ENCODE data around the gene PYDC1. TPM values are rescaled to one million over a fixed set of nuclear protein-coding genes. Genes with fewer than 3 reads are reported as not detected.

The PYDC1 gene
- total RNA-seq, 1 experiment from 2014 or later = 1.9 TPM

DNA sequence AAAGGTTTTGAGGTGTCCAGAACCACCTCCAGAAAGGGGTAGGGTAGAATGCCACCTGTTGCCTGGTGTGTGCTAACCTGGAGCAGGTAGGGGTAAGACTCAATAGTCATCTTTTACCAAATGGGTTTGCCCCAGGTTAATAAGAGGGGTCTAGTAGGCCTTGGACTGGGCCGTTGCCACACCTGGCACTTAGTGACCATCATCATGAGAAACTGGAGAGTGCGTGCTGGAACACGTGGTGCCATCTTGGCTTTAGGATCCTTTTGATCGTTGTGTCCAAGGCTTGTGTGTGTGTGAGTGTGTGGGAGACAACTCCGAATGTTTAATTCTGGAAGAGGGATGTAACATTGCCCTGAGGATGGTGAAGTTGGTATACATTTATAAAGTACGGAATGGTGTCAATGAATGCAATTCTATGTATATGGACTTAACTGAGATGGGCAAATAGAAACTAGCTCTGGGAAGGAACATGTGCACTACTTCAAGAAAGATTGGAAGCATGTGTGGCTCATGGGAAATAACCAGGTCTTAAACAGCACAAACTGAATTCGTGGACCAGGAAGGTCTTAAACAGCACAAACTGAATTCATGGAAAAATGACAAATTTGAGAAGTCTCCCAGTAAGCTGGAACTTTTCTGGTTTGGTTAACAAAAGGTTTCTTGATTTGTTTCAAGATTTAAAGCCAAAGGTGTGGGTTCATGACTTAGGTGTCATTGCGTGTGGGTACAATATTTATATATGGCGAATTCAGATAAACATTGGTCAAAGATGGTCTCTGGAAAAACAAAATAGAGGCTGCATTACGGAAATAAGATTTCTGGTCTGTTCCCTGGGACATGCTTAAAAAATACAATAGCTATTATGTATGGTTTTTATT lies 29.8 kb downstream of the PYDC1 start:
- Mint-ChIP-seq H3K9me3 (no peaks in the 10 kb centered on the region), H3K27me3 (ENCODE audit: low read depth) (no peaks in the 10 kb centered on the region), H3K4me1 (peaks cover 32% of the 10 kb centered on the region), H3K36me3 (peaks cover 99% of the 10 kb centered on the region), H3K27ac (peak overlapping the region; percentile 26), H3K4me3 (no peak overlapping the region)
- ChIA-PET POLR2A (interaction anchor here (0.6 to 1.7 kb wide), 2 partner anchors 15 to 42 kb away, joined by 6 to 7 read pairs; partner anchors contain the start of gene PYCARD), CTCF (no interaction called here)
- TF ChIP-seq JUN (CRISPR knock-in tag; IDR thresholded peaks at IDR 0.05) (no peak), NFATC4 (CRISPR knock-in tag; IDR thresholded peaks at IDR 0.05) (peak; percentile 32; the same call in 1 of the 2 replicates), NR2C2 (CRISPR knock-in tag; IDR thresholded peaks at IDR 0.05) (no peak), GRHL2 (CRISPR knock-in tag; IDR thresholded peaks at IDR 0.05; ENCODE audit: insufficient replicate concordance, severe bottlenecking) (no peak), EMX1 (CRISPR knock-in tag; IDR thresholded peaks at IDR 0.05) (0 out of 2 replicates have a peak, but pooled peaks have one; percentile 51), ZNF396 (CRISPR knock-in tag; IDR thresholded peaks at IDR 0.05; ENCODE audit: borderline replicate concordance) (no peak), RELA (CRISPR knock-in tag; IDR thresholded peaks at IDR 0.05; ENCODE audit: borderline replicate concordance) (no peak), GTF2I (CRISPR knock-in tag; conservative IDR thresholded peaks at IDR 0.05) (no peak)
- TF ChIP-seq, protein P1, sequence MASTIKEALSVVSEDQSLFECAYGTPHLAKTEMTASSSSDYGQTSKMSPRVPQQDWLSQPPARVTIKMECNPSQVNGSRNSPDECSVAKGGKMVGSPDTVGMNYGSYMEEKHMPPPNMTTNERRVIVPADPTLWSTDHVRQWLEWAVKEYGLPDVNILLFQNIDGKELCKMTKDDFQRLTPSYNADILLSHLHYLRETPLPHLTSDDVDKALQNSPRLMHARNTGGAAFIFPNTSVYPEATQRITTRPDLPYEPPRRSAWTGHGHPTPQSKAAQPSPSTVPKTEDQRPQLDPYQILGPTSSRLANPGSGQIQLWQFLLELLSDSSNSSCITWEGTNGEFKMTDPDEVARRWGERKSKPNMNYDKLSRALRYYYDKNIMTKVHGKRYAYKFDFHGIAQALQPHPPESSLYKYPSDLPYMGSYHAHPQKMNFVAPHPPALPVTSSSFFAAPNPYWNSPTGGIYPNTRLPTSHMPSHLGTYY (CRISPR knock-in tag; IDR thresholded peaks at IDR 0.05) = no peak
- TF ChIP-seq, protein P2, sequence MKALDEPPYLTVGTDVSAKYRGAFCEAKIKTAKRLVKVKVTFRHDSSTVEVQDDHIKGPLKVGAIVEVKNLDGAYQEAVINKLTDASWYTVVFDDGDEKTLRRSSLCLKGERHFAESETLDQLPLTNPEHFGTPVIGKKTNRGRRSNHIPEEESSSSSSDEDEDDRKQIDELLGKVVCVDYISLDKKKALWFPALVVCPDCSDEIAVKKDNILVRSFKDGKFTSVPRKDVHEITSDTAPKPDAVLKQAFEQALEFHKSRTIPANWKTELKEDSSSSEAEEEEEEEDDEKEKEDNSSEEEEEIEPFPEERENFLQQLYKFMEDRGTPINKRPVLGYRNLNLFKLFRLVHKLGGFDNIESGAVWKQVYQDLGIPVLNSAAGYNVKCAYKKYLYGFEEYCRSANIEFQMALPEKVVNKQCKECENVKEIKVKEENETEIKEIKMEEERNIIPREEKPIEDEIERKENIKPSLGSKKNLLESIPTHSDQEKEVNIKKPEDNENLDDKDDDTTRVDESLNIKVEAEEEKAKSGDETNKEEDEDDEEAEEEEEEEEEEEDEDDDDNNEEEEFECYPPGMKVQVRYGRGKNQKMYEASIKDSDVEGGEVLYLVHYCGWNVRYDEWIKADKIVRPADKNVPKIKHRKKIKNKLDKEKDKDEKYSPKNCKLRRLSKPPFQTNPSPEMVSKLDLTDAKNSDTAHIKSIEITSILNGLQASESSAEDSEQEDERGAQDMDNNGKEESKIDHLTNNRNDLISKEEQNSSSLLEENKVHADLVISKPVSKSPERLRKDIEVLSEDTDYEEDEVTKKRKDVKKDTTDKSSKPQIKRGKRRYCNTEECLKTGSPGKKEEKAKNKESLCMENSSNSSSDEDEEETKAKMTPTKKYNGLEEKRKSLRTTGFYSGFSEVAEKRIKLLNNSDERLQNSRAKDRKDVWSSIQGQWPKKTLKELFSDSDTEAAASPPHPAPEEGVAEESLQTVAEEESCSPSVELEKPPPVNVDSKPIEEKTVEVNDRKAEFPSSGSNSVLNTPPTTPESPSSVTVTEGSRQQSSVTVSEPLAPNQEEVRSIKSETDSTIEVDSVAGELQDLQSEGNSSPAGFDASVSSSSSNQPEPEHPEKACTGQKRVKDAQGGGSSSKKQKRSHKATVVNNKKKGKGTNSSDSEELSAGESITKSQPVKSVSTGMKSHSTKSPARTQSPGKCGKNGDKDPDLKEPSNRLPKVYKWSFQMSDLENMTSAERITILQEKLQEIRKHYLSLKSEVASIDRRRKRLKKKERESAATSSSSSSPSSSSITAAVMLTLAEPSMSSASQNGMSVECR (CRISPR knock-in tag; IDR thresholded peaks at IDR 0.05; ENCODE audit: borderline replicate concordance) = no peak
- TF ChIP-seq, protein P3, sequence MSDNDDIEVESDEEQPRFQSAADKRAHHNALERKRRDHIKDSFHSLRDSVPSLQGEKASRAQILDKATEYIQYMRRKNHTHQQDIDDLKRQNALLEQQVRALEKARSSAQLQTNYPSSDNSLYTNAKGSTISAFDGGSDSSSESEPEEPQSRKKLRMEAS (CRISPR knock-in tag; IDR thresholded peaks at IDR 0.05) = no peak
- ATAC-seq = no peak
- DNase-seq (ENCODE audit: low spot score) = no peak

DNA sequence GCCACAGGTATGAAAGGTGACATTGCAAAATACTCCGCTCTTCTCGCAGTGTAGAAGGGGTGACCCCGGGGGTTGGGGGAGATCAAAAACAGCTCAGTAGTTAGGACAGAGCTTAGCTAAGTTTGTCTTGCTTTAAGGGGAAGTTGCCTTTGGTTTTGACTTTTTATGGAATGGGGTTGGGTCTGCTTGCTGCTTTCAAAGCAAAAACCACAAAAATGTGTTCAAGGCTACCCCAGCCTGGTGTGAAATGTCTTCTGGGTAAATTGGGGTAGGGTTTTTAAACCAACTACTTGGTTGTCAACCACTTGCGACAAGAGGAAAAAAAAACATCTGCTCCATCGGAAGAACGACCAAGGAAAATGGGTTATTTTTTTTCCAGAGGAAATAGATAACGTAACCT lies 30.8 kb downstream of the PYDC1 start:
- DNase-seq (ENCODE audit: low spot score) (no peak), ATAC-seq (no peak)
- POLR2A ChIA-PET = no interaction called here
- peaks cover 39% of the 10 kb centered on the region for H3K4me1 Mint-ChIP-seq
- no peak overlapping the region for H3K4me3 Mint-ChIP-seq
- TF ChIP-seq, protein P3 (CRISPR knock-in tag; IDR thresholded peaks at IDR 0.05) = no peak
- no peak for TF ChIP-seq CREB1 (CRISPR knock-in tag; IDR thresholded peaks at IDR 0.05)
- TF ChIP-seq, protein P4, sequence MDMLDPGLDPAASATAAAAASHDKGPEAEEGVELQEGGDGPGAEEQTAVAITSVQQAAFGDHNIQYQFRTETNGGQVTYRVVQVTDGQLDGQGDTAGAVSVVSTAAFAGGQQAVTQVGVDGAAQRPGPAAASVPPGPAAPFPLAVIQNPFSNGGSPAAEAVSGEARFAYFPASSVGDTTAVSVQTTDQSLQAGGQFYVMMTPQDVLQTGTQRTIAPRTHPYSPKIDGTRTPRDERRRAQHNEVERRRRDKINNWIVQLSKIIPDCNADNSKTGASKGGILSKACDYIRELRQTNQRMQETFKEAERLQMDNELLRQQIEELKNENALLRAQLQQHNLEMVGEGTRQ (CRISPR knock-in tag; IDR thresholded peaks at IDR 0.05) = no peak
- peak overlapping the region; percentile 86; the same call in 1 of the 2 replicates for H3K27ac Mint-ChIP-seq
- H3K27me3 Mint-ChIP-seq (ENCODE audit: low read depth) = no peaks in the 10 kb centered on the region
- peaks cover 99% of the 10 kb centered on the region for H3K36me3 Mint-ChIP-seq
- no peaks in the 10 kb centered on the region for H3K9me3 Mint-ChIP-seq
- CTCF ChIA-PET = no interaction called here

DNA sequence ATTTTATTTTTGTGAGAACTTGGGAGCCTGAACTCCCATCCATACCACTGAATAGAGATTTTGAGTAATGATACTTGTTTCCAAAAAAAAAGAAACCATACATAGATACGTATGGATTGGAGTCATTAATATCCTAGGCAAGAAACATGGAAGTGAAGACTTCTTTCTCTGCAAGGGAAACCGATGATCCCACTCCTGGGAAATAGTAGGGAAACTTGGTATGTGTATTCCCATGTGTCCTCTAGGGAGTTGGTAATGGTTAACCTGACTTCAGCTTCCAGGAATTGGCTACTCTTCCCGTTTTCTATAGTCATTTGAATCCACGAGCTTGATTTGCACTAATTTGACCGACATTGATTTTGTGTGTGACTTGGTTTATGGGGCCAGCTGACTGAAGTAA lies 31.6 kb downstream of the PYDC1 start:
- Mint-ChIP-seq H3K27ac (peak overlapping the region; percentile 45; the same call in 1 of the 2 replicates), H3K27me3 (ENCODE audit: low read depth) (no peaks in the 10 kb centered on the region), H3K4me3 (no peak overlapping the region), H3K36me3 (peaks cover 94% of the 10 kb centered on the region), H3K9me3 (no peaks in the 10 kb centered on the region), H3K4me1 (peaks cover 39% of the 10 kb centered on the region)
- ChIA-PET POLR2A (no interaction called here), CTCF (no interaction called here)
- DNase-seq (ENCODE audit: low spot score) (no peak), ATAC-seq (no peak)
- TF ChIP-seq ZNF671 (CRISPR knock-in tag; IDR thresholded peaks at IDR 0.05) = no peak
- TF ChIP-seq MXD4 (CRISPR knock-in tag; IDR thresholded peaks at IDR 0.05; ENCODE audit: borderline replicate concordance) = no peak
- TF ChIP-seq, protein P5, sequence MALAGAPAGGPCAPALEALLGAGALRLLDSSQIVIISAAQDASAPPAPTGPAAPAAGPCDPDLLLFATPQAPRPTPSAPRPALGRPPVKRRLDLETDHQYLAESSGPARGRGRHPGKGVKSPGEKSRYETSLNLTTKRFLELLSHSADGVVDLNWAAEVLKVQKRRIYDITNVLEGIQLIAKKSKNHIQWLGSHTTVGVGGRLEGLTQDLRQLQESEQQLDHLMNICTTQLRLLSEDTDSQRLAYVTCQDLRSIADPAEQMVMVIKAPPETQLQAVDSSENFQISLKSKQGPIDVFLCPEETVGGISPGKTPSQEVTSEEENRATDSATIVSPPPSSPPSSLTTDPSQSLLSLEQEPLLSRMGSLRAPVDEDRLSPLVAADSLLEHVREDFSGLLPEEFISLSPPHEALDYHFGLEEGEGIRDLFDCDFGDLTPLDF (CRISPR knock-in tag; IDR thresholded peaks at IDR 0.05) = no peak
- TF ChIP-seq, protein P6, sequence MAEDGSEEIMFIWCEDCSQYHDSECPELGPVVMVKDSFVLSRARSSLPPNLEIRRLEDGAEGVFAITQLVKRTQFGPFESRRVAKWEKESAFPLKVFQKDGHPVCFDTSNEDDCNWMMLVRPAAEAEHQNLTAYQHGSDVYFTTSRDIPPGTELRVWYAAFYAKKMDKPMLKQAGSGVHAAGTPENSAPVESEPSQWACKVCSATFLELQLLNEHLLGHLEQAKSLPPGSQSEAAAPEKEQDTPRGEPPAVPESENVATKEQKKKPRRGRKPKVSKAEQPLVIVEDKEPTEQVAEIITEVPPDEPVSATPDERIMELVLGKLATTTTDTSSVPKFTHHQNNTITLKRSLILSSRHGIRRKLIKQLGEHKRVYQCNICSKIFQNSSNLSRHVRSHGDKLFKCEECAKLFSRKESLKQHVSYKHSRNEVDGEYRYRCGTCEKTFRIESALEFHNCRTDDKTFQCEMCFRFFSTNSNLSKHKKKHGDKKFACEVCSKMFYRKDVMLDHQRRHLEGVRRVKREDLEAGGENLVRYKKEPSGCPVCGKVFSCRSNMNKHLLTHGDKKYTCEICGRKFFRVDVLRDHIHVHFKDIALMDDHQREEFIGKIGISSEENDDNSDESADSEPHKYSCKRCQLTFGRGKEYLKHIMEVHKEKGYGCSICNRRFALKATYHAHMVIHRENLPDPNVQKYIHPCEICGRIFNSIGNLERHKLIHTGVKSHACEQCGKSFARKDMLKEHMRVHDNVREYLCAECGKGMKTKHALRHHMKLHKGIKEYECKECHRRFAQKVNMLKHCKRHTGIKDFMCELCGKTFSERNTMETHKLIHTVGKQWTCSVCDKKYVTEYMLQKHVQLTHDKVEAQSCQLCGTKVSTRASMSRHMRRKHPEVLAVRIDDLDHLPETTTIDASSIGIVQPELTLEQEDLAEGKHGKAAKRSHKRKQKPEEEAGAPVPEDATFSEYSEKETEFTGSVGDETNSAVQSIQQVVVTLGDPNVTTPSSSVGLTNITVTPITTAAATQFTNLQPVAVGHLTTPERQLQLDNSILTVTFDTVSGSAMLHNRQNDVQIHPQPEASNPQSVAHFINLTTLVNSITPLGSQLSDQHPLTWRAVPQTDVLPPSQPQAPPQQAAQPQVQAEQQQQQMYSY (CRISPR knock-in tag; IDR thresholded peaks at IDR 0.05) = no peak
- no peak for TF ChIP-seq CBFB (CRISPR knock-in tag; IDR thresholded peaks at IDR 0.05; ENCODE audit: low read depth)

All from WTC11 (cell line).